ENCODE results near the gene KRTAP4-5. TPM values are rescaled to one million over a fixed set of nuclear protein-coding genes. Genes with fewer than 3 reads are reported as not detected.

Gene KRTAP4-5
- not detected in 3 replicates for total RNA-seq (2021)
- not detected for Bru-seq, nascent RNA
- long read RNA-seq, experiment 1 = 0 reads
- long read RNA-seq, experiment 2 = 0 reads
- long read RNA-seq, experiment 3 = 0 reads

- ChIA-PET POLR2A (no interaction called here), CTCF (no interaction called here)
- H3K9me3 Mint-ChIP-seq = peaks cover 16% of the 10 kb centered on the region
- ATAC-seq (no peak), DNase-seq (ENCODE audit: low spot score) (no peak)
- H3K4me3 Mint-ChIP-seq = no peak within 1 kb of the TSS
- peaks cover 3% of the 10 kb centered on the region for H3K36me3 Mint-ChIP-seq
- peaks cover 8% of the 10 kb centered on the region; the same call in 1 of the 2 replicates for H3K4me1 Mint-ChIP-seq
- TF ChIP-seq ZNF317 (CRISPR knock-in tag; IDR thresholded peaks at IDR 0.05; ENCODE audit: borderline replicate concordance, low read depth) (no peak), PRRX2 (CRISPR knock-in tag; IDR thresholded peaks at IDR 0.05) (no peak), HMGA2 (CRISPR knock-in tag; IDR thresholded peaks at IDR 0.05) (no peak), GRHL2 (CRISPR knock-in tag; IDR thresholded peaks at IDR 0.05; ENCODE audit: insufficient replicate concordance, severe bottlenecking) (no peak), JAZF1 (CRISPR knock-in tag; IDR thresholded peaks at IDR 0.05) (no peak), ZNF512 (CRISPR knock-in tag; IDR thresholded peaks at IDR 0.05; ENCODE audit: borderline replicate concordance) (no peak), TEAD1 (CRISPR knock-in tag; IDR thresholded peaks at IDR 0.05) (no peak), USF2 (CRISPR knock-in tag; IDR thresholded peaks at IDR 0.05) (no peak), E2F5 (CRISPR knock-in tag; IDR thresholded peaks at IDR 0.05) (no peak), ARID4B (CRISPR knock-in tag; IDR thresholded peaks at IDR 0.05; ENCODE audit: borderline replicate concordance) (no peak), ERG (CRISPR knock-in tag; IDR thresholded peaks at IDR 0.05) (no peak), FOXJ3 (CRISPR knock-in tag; IDR thresholded peaks at IDR 0.05; ENCODE audit: borderline replicate concordance) (no peak), NR3C1 (CRISPR knock-in tag; conservative IDR thresholded peaks at IDR 0.05; ENCODE audit: low read depth) (no peak), NFE2L1 (CRISPR knock-in tag; IDR thresholded peaks at IDR 0.05) (no peak), ZNF263 (CRISPR knock-in tag; IDR thresholded peaks at IDR 0.05; ENCODE audit: low read depth) (no peak), IRF2 (CRISPR knock-in tag; IDR thresholded peaks at IDR 0.05; ENCODE audit: borderline replicate concordance, low read depth) (no peak), IRF1 (CRISPR knock-in tag; IDR thresholded peaks at IDR 0.05) (no peak)
- TF ChIP-seq, protein P1, sequence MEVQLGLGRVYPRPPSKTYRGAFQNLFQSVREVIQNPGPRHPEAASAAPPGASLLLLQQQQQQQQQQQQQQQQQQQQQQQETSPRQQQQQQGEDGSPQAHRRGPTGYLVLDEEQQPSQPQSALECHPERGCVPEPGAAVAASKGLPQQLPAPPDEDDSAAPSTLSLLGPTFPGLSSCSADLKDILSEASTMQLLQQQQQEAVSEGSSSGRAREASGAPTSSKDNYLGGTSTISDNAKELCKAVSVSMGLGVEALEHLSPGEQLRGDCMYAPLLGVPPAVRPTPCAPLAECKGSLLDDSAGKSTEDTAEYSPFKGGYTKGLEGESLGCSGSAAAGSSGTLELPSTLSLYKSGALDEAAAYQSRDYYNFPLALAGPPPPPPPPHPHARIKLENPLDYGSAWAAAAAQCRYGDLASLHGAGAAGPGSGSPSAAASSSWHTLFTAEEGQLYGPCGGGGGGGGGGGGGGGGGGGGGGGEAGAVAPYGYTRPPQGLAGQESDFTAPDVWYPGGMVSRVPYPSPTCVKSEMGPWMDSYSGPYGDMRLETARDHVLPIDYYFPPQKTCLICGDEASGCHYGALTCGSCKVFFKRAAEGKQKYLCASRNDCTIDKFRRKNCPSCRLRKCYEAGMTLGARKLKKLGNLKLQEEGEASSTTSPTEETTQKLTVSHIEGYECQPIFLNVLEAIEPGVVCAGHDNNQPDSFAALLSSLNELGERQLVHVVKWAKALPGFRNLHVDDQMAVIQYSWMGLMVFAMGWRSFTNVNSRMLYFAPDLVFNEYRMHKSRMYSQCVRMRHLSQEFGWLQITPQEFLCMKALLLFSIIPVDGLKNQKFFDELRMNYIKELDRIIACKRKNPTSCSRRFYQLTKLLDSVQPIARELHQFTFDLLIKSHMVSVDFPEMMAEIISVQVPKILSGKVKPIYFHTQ (CRISPR knock-in tag; IDR thresholded peaks at IDR 0.05) = no peak
- no peak within 1 kb of the TSS; the same call in 1 of the 2 replicates for H3K27ac Mint-ChIP-seq
- H3K27me3 Mint-ChIP-seq (ENCODE audit: low read depth) = no peaks in the 10 kb centered on the region
Measured at GRCh38 chr17:41149652-41149985, at the start of gene KRTAP4-5. Gene KRTAP4-5, minus strand, starts transcription at chr17:41149825. Its CDS starts 58 bp downstream, at chr17:41149767.
